HepG2 (cell line): ENCODE results near the gene MEF2A. TPM values are rescaled to one million over a fixed set of nuclear protein-coding genes. Genes with fewer than 3 reads are reported as not detected.
A peak's percentile ranks its signal among the peaks of the same experiment; 100 is the strongest.

Experiments
- ATF7 ChIP-seq, 2 experiments: fragments of 450-650 bp in 1 of 2; sonication (generic) in 1 of 2; formaldehyde crosslinking in 1 of 2; IDR thresholded peaks; 2 replicates each; pipeline versions ENCODE4 v1.4.0 to v1.6.1; 2016 to 2020; ENCODE audit warnings: antibody characterized with exemption in 1 of 2, mild to moderate bottlenecking in 1 of 2, missing genetic modification reagents in 1 of 2
- FOXA3 ChIP-seq: IDR thresholded peaks from 2 replicates; pipeline ENCODE4 v1.6.1; 2016; ENCODE audit warnings: missing genetic modification reagents, missing compliant biosample characterization
- HOXA3 ChIP-seq: sonication (generic); formaldehyde crosslinking; IDR thresholded peaks from 2 replicates; pipeline ENCODE4 v1.5.0; 2020; ENCODE audit warnings: missing genetic modification reagents
- JUNB ChIP-seq: sonication (generic); formaldehyde crosslinking; IDR thresholded peaks from 2 replicates; pipeline ENCODE4 v1.8.0; 2022; ENCODE audit warnings: missing genetic modification reagents, mild to moderate bottlenecking, borderline replicate concordance
- MTA3 ChIP-seq: sonication (generic); formaldehyde crosslinking; IDR thresholded peaks from 2 replicates; pipeline ENCODE4 v1.4.0; 2020; ENCODE audit warnings: missing genetic modification reagents
- RARA ChIP-seq: IDR thresholded peaks from 2 replicates; pipeline ENCODE4 v1.6.1; 2016; ENCODE audit warnings: missing genetic modification reagents, missing compliant biosample characterization
- RFX3 ChIP-seq: IDR thresholded peaks from 2 replicates; pipeline ENCODE4 v1.6.1; 2016; ENCODE audit warnings: missing biosample characterization, missing genetic modification reagents
- SPEN ChIP-seq: sonication (generic); formaldehyde crosslinking; IDR thresholded peaks from 2 replicates; pipeline ENCODE4 v1.5.1; 2020; ENCODE audit warnings: low read depth, mild to moderate bottlenecking, missing genetic modification reagents
- TMF1 ChIP-seq: sonication (generic); formaldehyde crosslinking; IDR thresholded peaks from 2 replicates; pipeline ENCODE4 v1.8.1; 2022; ENCODE audit warnings: low read depth, missing genetic modification reagents
- TSC22D2 ChIP-seq: sonication (generic); formaldehyde crosslinking; IDR thresholded peaks from 2 replicates; pipeline ENCODE4 v1.5.1; 2020; ENCODE audit warnings: missing genetic modification reagents, mild to moderate bottlenecking, borderline replicate concordance
- YY1 ChIP-seq: IDR thresholded peaks from 2 replicates; pipeline ENCODE4 v1.6.1; 2011; ENCODE audit warnings: low read length, low read depth, moderate library complexity, mild to moderate bottlenecking; ENCODE audit not compliant: insufficient read depth, insufficient replicate concordance
- ZBTB21 ChIP-seq: sonication (generic); formaldehyde crosslinking; IDR thresholded peaks from 2 replicates; pipeline ENCODE4 v1.4.0; 2020; ENCODE audit warnings: missing genetic modification reagents
- ZFP62 ChIP-seq: sonication (generic); formaldehyde crosslinking; IDR thresholded peaks from 2 replicates; pipeline ENCODE4 v1.4.0; 2020; ENCODE audit warnings: missing genetic modification reagents
- ZMYM2 ChIP-seq: sonication (generic); formaldehyde crosslinking; IDR thresholded peaks from 2 replicates; pipeline ENCODE4 v1.8.0; 2022; ENCODE audit warnings: mild to moderate bottlenecking, missing genetic modification reagents
- ZNF136 ChIP-seq: sonication (generic); formaldehyde crosslinking; IDR thresholded peaks from 2 replicates; pipeline ENCODE4 v1.8.1; 2022; ENCODE audit warnings: low read depth, mild to moderate bottlenecking, moderate library complexity, missing genetic modification reagents
- ZNF207 ChIP-seq: fragments of 450-650 bp; IDR thresholded peaks from 2 replicates; pipeline ENCODE4 v1.6.1; 2016; ENCODE audit warnings: antibody characterized with exemption, borderline replicate concordance
- ZNF446 ChIP-seq: sonication (generic); formaldehyde crosslinking; IDR thresholded peaks from 2 replicates; pipeline ENCODE4 v1.5.0; 2020; ENCODE audit warnings: mild to moderate bottlenecking, missing genetic modification reagents
- ZNF556 ChIP-seq: sonication (generic); formaldehyde crosslinking; IDR thresholded peaks from 2 replicates; pipeline ENCODE4 v1.4.0; 2020; ENCODE audit warnings: mild to moderate bottlenecking, missing genetic modification reagents, borderline replicate concordance
- ZNF737 ChIP-seq: sonication (generic); formaldehyde crosslinking; IDR thresholded peaks from 2 replicates; pipeline ENCODE4 v1.5.0; 2020; ENCODE audit warnings: missing genetic modification reagents, mild to moderate bottlenecking, borderline replicate concordance
- ZNF75D ChIP-seq: sonication (generic); formaldehyde crosslinking; IDR thresholded peaks from 2 replicates; pipeline ENCODE4 v1.8.1; 2023; ENCODE audit warnings: missing genetic modification reagents, mild to moderate bottlenecking, borderline replicate concordance
- ZNF792 ChIP-seq: IDR thresholded peaks from 2 replicates; pipeline ENCODE4 v1.6.1; 2016
- ZSCAN12 ChIP-seq: sonication (generic); formaldehyde crosslinking; IDR thresholded peaks from 2 replicates; pipeline ENCODE4 v1.9.0; 2021; ENCODE audit warnings: mild to moderate bottlenecking, missing genetic modification reagents
- polyA plus RNA-seq, 8 experiments: library from polyadenylated mRNA; depleted of rRNA in 3 of 8; stranded (reverse) in 7 of 8; unstranded in 1 of 8; fragments of >200 nt; fragmentation: Illumina TruSeq in 4 of 8; extraction: Trizol in 4 of 8; gene quantifications; 2 replicates each; pipeline versions ENCODE4 v1.2.1 to v1.2.3, GENCODE V29; 2011 to 2016; ENCODE audit warnings: low read depth in 4 of 8, missing spikeins in 1 of 8, mixed read lengths in 1 of 8; ENCODE audit not compliant: insufficient read depth in 1 of 8
- total RNA-seq, 5 experiments: library from RNA; depleted of rRNA; stranded (reverse); fragments of >200 nt; fragmentation: Illumina TruSeq; extraction: Trizol; gene quantifications; 2 replicates each; pipeline ENCODE4 v1.2.3, GENCODE V29; 2016; ENCODE audit warnings: low read depth in 1 of 5
- TF ChIP-seq, protein P1 (sequence below): sonication (generic); formaldehyde crosslinking; IDR thresholded peaks from 2 replicates; pipeline ENCODE4 v1.4.0; 2020; ENCODE audit warnings: mild to moderate bottlenecking, missing genetic modification reagents, borderline replicate concordance
- TF ChIP-seq, protein P2 (sequence below): sonication (generic); formaldehyde crosslinking; IDR thresholded peaks from 2 replicates; pipeline ENCODE4 v1.4.0; 2020; ENCODE audit warnings: mild to moderate bottlenecking, missing genetic modification reagents

MEF2A gene
- total and polyA plus RNA-seq, 2 of the 13 experiments (the other 11 are each of a cell fraction or from before 2014, with no cell fraction given): 15.2 to 24.4 TPM

DNA sequence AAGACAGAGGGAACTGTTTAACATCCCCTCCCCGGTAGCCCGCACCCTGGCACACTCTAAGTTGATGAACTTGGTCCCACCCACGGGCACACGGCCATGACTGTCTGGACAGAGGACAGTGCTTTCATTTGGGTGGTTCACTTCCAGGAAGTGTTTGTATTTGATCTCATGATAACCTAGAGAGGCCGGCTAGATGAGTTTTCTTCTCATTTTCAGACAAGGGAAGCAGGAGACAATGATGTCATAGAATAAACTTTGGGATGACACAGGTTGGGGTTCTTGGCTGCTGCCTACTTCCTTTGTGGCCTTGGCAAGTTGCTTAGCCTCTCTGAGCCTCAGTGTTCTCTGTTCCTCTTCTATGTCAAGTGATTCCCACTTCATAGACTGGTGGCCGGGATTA lies 183.6 kb downstream of the MEF2A start (continued):
- TF ChIP-seq, protein P1, sequence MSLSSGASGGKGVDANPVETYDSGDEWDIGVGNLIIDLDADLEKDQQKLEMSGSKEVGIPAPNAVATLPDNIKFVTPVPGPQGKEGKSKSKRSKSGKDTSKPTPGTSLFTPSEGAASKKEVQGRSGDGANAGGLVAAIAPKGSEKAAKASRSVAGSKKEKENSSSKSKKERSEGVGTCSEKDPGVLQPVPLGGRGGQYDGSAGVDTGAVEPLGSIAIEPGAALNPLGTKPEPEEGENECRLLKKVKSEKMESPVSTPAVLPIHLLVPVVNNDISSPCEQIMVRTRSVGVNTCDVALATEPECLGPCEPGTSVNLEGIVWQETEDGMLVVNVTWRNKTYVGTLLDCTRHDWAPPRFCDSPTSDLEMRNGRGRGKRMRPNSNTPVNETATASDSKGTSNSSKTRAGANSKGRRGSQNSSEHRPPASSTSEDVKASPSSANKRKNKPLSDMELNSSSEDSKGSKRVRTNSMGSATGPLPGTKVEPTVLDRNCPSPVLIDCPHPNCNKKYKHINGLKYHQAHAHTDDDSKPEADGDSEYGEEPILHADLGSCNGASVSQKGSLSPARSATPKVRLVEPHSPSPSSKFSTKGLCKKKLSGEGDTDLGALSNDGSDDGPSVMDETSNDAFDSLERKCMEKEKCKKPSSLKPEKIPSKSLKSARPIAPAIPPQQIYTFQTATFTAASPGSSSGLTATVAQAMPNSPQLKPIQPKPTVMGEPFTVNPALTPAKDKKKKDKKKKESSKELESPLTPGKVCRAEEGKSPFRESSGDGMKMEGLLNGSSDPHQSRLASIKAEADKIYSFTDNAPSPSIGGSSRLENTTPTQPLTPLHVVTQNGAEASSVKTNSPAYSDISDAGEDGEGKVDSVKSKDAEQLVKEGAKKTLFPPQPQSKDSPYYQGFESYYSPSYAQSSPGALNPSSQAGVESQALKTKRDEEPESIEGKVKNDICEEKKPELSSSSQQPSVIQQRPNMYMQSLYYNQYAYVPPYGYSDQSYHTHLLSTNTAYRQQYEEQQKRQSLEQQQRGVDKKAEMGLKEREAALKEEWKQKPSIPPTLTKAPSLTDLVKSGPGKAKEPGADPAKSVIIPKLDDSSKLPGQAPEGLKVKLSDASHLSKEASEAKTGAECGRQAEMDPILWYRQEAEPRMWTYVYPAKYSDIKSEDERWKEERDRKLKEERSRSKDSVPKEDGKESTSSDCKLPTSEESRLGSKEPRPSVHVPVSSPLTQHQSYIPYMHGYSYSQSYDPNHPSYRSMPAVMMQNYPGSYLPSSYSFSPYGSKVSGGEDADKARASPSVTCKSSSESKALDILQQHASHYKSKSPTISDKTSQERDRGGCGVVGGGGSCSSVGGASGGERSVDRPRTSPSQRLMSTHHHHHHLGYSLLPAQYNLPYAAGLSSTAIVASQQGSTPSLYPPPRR (CRISPR knock-in tag): no peak
- no peak for TF ChIP-seq ZMYM2
- no peak for TF ChIP-seq HOXA3
- TF ChIP-seq ZNF136 (CRISPR knock-in tag): no peak
- TF ChIP-seq ZBTB21 (CRISPR knock-in tag): peak; percentile 56; the same call in 1 of the 2 replicates
- no peak for TF ChIP-seq ZNF207
- TF ChIP-seq TMF1: no peak
- no peak for TF ChIP-seq JUNB (CRISPR knock-in tag)
- no peak for TF ChIP-seq ZNF737 (CRISPR knock-in tag)
- no peak for TF ChIP-seq TSC22D2 (CRISPR knock-in tag)
- TF ChIP-seq RFX3 (CRISPR knock-in tag): no peak
- no peak for TF ChIP-seq ZNF556 (CRISPR knock-in tag)
- no peak for TF ChIP-seq ZSCAN12
- TF ChIP-seq ZNF75D (CRISPR knock-in tag): no peak
- no peak for TF ChIP-seq ZNF446 (CRISPR knock-in tag)
- no peak for TF ChIP-seq ZFP62 (CRISPR knock-in tag)
- TF ChIP-seq ZNF792 (CRISPR knock-in tag): no peak
- TF ChIP-seq MTA3 (CRISPR knock-in tag): no peak
- TF ChIP-seq, protein P2, sequence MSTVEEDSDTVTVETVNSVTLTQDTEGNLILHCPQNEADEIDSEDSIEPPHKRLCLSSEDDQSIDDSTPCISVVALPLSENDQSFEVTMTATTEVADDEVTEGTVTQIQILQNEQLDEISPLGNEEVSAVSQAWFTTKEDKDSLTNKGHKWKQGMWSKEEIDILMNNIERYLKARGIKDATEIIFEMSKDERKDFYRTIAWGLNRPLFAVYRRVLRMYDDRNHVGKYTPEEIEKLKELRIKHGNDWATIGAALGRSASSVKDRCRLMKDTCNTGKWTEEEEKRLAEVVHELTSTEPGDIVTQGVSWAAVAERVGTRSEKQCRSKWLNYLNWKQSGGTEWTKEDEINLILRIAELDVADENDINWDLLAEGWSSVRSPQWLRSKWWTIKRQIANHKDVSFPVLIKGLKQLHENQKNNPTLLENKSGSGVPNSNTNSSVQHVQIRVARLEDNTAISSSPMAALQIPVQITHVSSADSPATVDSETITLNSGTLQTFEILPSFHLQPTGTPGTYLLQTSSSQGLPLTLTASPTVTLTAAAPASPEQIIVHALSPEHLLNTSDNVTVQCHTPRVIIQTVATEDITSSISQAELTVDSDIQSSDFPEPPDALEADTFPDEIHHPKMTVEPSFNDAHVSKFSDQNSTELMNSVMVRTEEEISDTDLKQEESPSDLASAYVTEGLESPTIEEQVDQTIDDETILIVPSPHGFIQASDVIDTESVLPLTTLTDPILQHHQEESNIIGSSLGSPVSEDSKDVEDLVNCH (CRISPR knock-in tag): no peak
- peak; percentile 71; the same call in 1 of the 2 replicates for TF ChIP-seq ATF7 (IDR thresholded peaks at IDR 0.05)
- TF ChIP-seq ATF7 (CRISPR knock-in tag; IDR thresholded peaks at IDR 0.05): no peak
- no peak for TF ChIP-seq FOXA3 (CRISPR knock-in tag)
- TF ChIP-seq RARA (CRISPR knock-in tag): peak; percentile 61
- no peak for TF ChIP-seq YY1
- TF ChIP-seq SPEN (CRISPR knock-in tag): no peak
